Measurements from ENCODE around the gene GH1. TPM values are rescaled to one million over a fixed set of nuclear protein-coding genes. Genes with fewer than 3 reads are reported as not detected.

The GH1 gene
- polyA plus RNA-seq, 1 of the 3 experiments (the other 2 are of a cell fraction) = not detected

DNA sequence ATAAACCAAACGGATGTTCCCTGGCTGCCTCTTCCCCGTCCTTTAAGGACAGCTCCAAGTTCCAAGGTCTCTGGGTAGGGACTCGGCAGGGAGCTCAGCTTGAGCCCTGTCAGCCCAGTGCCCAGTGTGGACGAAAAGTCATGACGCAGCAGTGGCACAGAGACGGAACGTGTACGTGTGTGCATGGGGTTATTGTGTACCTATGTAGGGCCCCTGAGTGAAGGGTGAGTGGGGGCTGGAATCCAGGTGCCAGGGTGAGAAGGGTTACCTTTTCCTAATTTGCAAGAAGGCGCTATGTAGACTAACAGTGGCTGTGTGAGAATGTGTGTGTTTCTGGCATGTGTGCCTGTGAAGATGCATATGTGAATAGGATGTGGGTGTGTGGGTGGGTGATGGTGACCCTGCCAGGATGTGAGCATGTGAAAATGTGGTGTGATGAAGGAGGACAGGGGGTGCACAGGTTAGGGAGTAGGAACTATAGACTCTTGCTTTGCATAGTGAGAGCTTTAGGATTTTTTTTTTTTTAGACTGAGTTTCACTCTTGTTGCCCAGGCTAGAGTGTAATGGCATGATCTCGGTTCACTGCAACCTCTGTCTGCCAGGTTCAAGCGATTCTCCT, 48.1 kb upstream of the GH1 start (continued):
- no peak for TF ChIP-seq ZBTB33 (IDR thresholded peaks at IDR 0.05; ENCODE audit: borderline replicate concordance, low read depth)
- TF ChIP-seq, protein P1, sequence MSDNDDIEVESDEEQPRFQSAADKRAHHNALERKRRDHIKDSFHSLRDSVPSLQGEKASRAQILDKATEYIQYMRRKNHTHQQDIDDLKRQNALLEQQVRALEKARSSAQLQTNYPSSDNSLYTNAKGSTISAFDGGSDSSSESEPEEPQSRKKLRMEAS (IDR thresholded peaks at IDR 0.05; ENCODE audit: low read depth) = no peak

GRCh38 chr17:63963123-63963522, 44.5 kb upstream of the GH1 start:
- no peak overlapping the region for H3K27ac ChIP-seq (ENCODE audit: low read depth in 2 of 2, low read length in 1 of 2)
- no peak for DNase-seq
- ChIA-PET POLR2A (no interaction called here), CTCF (interaction anchor here (1.0 to 4.3 kb wide), 6 partner anchors 12 to 189 kb away, joined by 3 to 30 read pairs (median 5); partner anchors contain the start of gene GH1)
- no peaks in the 10 kb centered on the region for H3K27me3 ChIP-seq (ENCODE audit: insufficient read depth)
- H3K4me3 ChIP-seq (ENCODE audit: low read depth in 2 of 2, low read length in 1 of 2) = no peak overlapping the region
- WGBS (ENCODE audit: low lambda C conversion rate) = 87% methylated on average over 4 of the region's 4 CpGs
- H3K36me3 ChIP-seq (replicated peaks in 1 of 2; ENCODE audit: control insufficient read depth in 1 of 2, insufficient read depth in 2 of 2, low read length in 1 of 2) = no peaks in the 10 kb centered on the region
- H3K4me1 ChIP-seq (ENCODE audit: control insufficient read depth in 1 of 2, insufficient read depth in 2 of 2, low read depth in 1 of 2, low read length in 1 of 2) = no peaks in the 10 kb centered on the region
- H2AFZ ChIP-seq (ENCODE audit: low read depth) = no peak overlapping the region
- TF ChIP-seq GABPA (IDR thresholded peaks at IDR 0.05; ENCODE audit: low read depth) = no peak
- no peak for TF ChIP-seq RXRA (IDR thresholded peaks at IDR 0.05; ENCODE audit: borderline replicate concordance, low read depth)
- no peak for TF ChIP-seq MEF2A (IDR thresholded peaks at IDR 0.05; ENCODE audit: borderline replicate concordance, low read depth)
- TF ChIP-seq SMC3 (IDR thresholded peaks at IDR 0.05; ENCODE audit: low read depth, low read length) = no peak
- no peak for TF ChIP-seq USF2 (IDR thresholded peaks at IDR 0.05; ENCODE audit: borderline replicate concordance, low read depth, low read length)
- TF ChIP-seq FOXJ3 (CRISPR knock-in tag; IDR thresholded peaks at IDR 0.05) = no peak
- no peak for TF ChIP-seq JUND (IDR thresholded peaks at IDR 0.05)
- TF ChIP-seq MXI1 (IDR thresholded peaks at IDR 0.05; ENCODE audit: low read depth, low read length) = no peak
- no peak for TF ChIP-seq FOXM1 (IDR thresholded peaks at IDR 0.05; ENCODE audit: low read depth)
- TF ChIP-seq NFIC (IDR thresholded peaks at IDR 0.05; ENCODE audit: borderline replicate concordance) = no peak
- TF ChIP-seq, protein P2, sequence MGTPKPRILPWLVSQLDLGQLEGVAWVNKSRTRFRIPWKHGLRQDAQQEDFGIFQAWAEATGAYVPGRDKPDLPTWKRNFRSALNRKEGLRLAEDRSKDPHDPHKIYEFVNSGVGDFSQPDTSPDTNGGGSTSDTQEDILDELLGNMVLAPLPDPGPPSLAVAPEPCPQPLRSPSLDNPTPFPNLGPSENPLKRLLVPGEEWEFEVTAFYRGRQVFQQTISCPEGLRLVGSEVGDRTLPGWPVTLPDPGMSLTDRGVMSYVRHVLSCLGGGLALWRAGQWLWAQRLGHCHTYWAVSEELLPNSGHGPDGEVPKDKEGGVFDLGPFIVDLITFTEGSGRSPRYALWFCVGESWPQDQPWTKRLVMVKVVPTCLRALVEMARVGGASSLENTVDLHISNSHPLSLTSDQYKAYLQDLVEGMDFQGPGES (IDR thresholded peaks at IDR 0.05; ENCODE audit: low read depth, low read length) = no peak
- TF ChIP-seq FOSL2 (IDR thresholded peaks at IDR 0.05; ENCODE audit: borderline replicate concordance, low read depth) = no peak
- TF ChIP-seq EZH2phosphoT487 (IDR thresholded peaks at IDR 0.05; ENCODE audit: borderline replicate concordance, low read depth) = no peak
- TF ChIP-seq, protein P3, sequence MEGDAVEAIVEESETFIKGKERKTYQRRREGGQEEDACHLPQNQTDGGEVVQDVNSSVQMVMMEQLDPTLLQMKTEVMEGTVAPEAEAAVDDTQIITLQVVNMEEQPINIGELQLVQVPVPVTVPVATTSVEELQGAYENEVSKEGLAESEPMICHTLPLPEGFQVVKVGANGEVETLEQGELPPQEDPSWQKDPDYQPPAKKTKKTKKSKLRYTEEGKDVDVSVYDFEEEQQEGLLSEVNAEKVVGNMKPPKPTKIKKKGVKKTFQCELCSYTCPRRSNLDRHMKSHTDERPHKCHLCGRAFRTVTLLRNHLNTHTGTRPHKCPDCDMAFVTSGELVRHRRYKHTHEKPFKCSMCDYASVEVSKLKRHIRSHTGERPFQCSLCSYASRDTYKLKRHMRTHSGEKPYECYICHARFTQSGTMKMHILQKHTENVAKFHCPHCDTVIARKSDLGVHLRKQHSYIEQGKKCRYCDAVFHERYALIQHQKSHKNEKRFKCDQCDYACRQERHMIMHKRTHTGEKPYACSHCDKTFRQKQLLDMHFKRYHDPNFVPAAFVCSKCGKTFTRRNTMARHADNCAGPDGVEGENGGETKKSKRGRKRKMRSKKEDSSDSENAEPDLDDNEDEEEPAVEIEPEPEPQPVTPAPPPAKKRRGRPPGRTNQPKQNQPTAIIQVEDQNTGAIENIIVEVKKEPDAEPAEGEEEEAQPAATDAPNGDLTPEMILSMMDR (IDR thresholded peaks at IDR 0.05) = no peak
- TF ChIP-seq, protein P4, sequence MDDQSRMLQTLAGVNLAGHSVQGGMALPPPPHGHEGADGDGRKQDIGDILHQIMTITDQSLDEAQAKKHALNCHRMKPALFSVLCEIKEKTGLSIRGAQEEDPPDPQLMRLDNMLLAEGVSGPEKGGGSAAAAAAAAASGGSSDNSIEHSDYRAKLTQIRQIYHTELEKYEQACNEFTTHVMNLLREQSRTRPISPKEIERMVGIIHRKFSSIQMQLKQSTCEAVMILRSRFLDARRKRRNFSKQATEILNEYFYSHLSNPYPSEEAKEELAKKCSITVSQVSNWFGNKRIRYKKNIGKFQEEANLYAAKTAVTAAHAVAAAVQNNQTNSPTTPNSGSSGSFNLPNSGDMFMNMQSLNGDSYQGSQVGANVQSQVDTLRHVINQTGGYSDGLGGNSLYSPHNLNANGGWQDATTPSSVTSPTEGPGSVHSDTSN (IDR thresholded peaks at IDR 0.05) = no peak
- no peak for TF ChIP-seq RAD21 (IDR thresholded peaks at IDR 0.05; ENCODE audit: low read length)
- no peak for TF ChIP-seq RCOR1 (IDR thresholded peaks at IDR 0.05; ENCODE audit: low read length)
- no peaks in the 10 kb centered on the region for H3K9me3 ChIP-seq
- H3K79me2 ChIP-seq (ENCODE audit: insufficient read depth) = no peaks in the 10 kb centered on the region
- H3F3A ChIP-seq (replicated peaks; ENCODE audit: insufficient read depth) = no peaks in the 10 kb centered on the region
- no peaks in the 10 kb centered on the region for H4K20me1 ChIP-seq (ENCODE audit: insufficient read depth)
- no peaks in the 10 kb centered on the region for H3K9me2 ChIP-seq
- no peak overlapping the region for H3K9ac ChIP-seq
- H3K4me2 ChIP-seq = no peak overlapping the region

Measured in SK-N-SH (cell line).